Measurements from ENCODE around the gene KRTAP16-1.

Gene KRTAP16-1

DNA sequence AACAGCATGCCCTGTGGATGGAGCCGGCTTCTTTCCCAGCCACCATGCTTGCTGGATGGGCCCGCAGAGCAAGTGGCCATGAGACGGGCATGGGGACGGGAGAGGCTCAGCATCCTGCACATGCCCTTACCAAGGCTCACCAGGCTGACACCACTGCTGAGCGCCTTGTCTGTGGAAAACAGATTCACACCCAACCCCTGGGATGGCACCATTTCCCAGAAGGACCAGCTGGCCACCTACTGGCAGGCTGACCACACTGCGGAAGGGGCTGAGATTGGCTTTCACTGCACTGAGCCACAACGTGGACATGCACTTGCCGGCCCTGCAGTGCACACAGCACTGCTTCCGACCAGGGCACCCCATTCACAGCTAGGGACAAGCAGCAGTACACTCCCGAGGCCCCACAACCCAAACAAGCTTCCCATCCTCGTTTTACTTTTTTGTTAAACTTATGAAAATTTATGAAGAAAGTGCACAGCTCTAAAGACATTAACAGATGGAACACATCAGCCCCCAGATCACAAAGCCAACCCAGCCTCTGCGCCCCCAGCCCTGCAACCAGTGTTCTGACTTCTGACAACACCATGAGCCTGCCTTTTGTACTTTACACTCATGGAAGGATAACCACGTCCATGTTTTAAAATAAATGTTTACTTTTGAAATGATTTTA, 20.3 kb upstream of the KRTAP16-1 start:
- H3K9me3 ChIP-seq (ENCODE audit: control insufficient read depth, insufficient read depth, low read length) = no peaks in the 10 kb centered on the region
- peak; percentile 22 for DNase-seq (ENCODE audit: low read depth, low spot score)
- H3K4me3 ChIP-seq (ENCODE audit: low read length) = no peak overlapping the region
- H3K27me3 ChIP-seq (ENCODE audit: control insufficient read depth, insufficient read depth, low read length) = no peaks in the 10 kb centered on the region
- no peak overlapping the region for H3K27ac ChIP-seq (ENCODE audit: low read length)
- H3K4me1 ChIP-seq (ENCODE audit: control insufficient read depth, insufficient read depth, low read length) = no peaks in the 10 kb centered on the region
- WGBS (ENCODE audit: insufficient coverage, insufficient read length) = no CpG with 5 or more reads among the region's 13 CpGs
- no peaks in the 10 kb centered on the region for H3K36me3 ChIP-seq (ENCODE audit: control insufficient read depth, insufficient read depth, low read length)

DNA sequence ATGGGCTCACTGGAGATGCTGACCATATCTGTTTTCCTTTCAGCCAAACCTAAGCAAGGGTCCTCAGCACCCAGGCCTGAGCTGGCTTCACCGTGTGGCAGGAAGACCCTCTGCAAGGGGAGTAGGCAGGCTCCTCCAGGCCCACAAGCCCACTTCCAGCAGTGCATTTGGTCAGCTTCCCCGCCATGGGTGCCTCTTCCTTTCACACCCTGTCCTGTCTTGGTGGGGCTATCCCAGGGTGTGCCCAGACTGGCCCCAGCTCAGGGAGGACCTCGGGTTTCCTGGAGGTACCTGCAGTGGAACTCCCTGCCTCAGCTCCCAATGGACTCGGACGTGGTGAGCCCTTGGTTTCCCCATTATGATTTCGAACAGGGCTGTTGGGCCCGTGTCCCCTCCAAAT, 19.1 kb upstream of the KRTAP16-1 start:
- Histone ChIP-seq H3K36me3 (ENCODE audit: control insufficient read depth, insufficient read depth, low read length) (no peaks in the 10 kb centered on the region), H3K27ac (ENCODE audit: low read length) (no peak overlapping the region), H3K9me3 (ENCODE audit: control insufficient read depth, insufficient read depth, low read length) (no peaks in the 10 kb centered on the region), H3K4me1 (ENCODE audit: control insufficient read depth, insufficient read depth, low read length) (no peaks in the 10 kb centered on the region), H3K4me3 (ENCODE audit: low read length) (no peak overlapping the region; the same call in 1 of the 2 replicates), H3K27me3 (ENCODE audit: control insufficient read depth, insufficient read depth, low read length) (no peaks in the 10 kb centered on the region)
- WGBS (ENCODE audit: insufficient coverage, insufficient read length) = no CpG with 5 or more reads among the region's 7 CpGs
- DNase-seq (ENCODE audit: low read depth, low spot score) = no peak

DNA sequence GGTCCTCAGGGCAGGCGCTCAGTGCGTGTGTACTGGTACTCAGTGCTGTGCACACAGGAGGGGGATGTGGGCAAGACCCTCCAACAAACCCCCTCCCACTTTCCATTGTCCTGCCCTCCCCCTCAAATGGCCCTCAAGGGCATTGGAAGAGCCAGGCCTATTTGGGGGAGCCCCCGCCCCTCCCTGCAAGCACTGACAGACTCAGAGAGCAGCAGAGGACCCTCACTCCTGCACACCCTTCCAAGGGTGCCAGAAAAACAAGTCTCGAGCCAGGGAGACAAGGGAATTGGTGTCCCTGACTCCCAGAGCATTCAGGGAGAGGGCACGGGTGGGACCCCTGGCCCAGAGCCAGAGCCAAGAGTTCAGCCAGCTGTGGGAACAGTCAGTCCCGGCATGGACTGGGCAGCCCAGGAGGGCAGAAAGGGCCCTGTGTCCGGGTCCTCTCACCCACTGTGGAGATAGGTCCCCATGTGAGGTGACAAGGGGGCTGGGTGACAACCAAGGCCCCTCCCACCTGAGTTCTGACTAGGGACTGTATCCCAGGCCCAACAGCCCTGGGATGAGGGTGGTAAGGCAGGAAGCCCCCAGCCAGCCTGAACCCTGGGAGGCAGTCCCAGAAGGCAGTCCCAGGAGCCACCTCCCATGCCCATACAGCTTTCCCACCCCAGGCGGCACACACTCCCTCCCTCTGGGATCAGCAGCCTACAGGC, 18.5 kb upstream of the KRTAP16-1 start:
- no peak for DNase-seq (ENCODE audit: low read depth, low spot score)
- no peak overlapping the region for H3K27ac ChIP-seq (ENCODE audit: low read length)

DNA sequence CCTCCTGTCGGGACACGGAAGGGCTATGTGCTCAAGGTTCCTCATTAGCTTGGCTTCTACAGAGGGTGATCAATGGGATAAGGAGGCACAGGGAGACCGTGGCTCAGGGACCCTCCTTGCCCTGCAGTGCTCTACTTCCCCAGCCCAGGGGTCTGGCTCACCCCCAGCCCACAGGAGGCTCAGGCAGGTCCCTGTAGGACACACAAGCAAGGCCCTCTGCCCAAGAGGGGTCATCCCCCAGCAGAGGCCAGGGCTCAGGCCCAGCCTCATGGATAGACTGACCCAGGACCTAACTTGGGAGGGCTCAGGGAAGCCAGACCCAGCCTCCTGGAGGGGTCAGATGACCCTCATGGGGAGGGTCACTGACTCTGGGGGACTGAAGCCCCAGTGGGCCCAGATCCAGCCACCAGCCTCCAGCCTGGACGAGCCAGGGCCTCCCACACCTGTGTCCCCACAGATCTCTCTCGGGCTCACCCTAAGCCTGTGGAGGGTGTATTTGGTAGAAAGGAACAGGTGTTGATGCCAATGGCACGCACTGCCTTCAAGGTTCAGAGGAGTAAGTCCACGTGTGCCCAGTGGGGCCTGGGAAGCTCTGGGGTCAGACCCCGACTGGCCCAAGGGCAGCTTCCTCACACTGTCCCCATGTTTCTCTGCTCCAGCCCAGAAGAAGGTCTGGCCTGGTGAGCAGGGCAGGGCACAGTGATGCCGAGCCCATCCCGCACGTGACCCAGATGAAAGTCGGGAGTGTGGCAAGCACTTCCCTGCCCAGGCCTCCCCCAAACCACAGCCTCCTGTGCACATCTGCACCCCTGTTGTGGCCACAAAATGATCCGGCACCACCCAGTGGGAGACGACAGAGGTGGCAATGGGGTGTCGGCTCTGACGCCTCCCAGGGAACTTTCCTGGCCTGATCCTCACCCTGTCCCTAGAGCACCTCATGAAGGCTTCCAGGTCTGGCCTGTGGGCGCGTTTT, 17.4 kb upstream of the KRTAP16-1 start:
- no peaks in the 10 kb centered on the region for H3K9me3 ChIP-seq (ENCODE audit: control insufficient read depth, insufficient read depth, low read length)
- H3K4me1 ChIP-seq (ENCODE audit: control insufficient read depth, insufficient read depth, low read length) = no peaks in the 10 kb centered on the region
- H3K4me3 ChIP-seq (ENCODE audit: low read length) = no peak overlapping the region
- WGBS (ENCODE audit: insufficient coverage, insufficient read length) = no CpG with 5 or more reads among the region's 18 CpGs
- H3K36me3 ChIP-seq (ENCODE audit: control insufficient read depth, insufficient read depth, low read length) = no peaks in the 10 kb centered on the region
- H3K27ac ChIP-seq (ENCODE audit: low read length) = no peak overlapping the region
- H3K27me3 ChIP-seq (ENCODE audit: control insufficient read depth, insufficient read depth, low read length) = no peaks in the 10 kb centered on the region
- no peak for DNase-seq (ENCODE audit: low read depth, low spot score)

More for the DNA sequence above, 18.5 kb upstream of the KRTAP16-1 start:
- WGBS (ENCODE audit: insufficient coverage, insufficient read length) = no CpG with 5 or more reads among the region's 8 CpGs
- no peaks in the 10 kb centered on the region for H3K9me3 ChIP-seq (ENCODE audit: control insufficient read depth, insufficient read depth, low read length)
- H3K4me1 ChIP-seq (ENCODE audit: control insufficient read depth, insufficient read depth, low read length) = no peaks in the 10 kb centered on the region
- H3K4me3 ChIP-seq (ENCODE audit: low read length) = no peak overlapping the region; the same call in 1 of the 2 replicates
- no peaks in the 10 kb centered on the region for H3K36me3 ChIP-seq (ENCODE audit: control insufficient read depth, insufficient read depth, low read length)
- H3K27me3 ChIP-seq (ENCODE audit: control insufficient read depth, insufficient read depth, low read length) = no peaks in the 10 kb centered on the region

DNA sequence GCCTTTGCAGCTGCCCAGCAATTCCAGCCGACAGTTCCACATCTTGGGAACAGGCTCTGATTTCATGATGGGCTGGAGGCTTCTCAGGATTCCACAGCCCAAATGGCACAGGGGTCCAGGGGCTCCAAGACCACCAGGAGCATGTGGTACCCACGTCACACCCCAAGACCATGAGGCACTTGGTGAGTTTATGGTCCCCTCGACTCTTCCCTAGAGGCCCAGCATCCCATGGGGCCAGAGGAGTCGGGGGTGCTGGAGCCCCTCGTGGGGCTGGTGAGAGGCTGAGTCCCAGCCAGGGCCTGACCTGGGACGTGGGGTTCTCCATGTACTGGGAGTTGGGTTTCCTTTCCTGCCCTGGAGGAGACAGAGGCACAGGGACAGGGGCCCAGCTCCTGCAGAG, 16.5 kb upstream of the KRTAP16-1 start:
- H3K9me3 ChIP-seq (ENCODE audit: control insufficient read depth, insufficient read depth, low read length) = no peaks in the 10 kb centered on the region
- no peak overlapping the region for H3K4me3 ChIP-seq (ENCODE audit: low read length)
- WGBS (ENCODE audit: insufficient coverage, insufficient read length) = no CpG with 5 or more reads among the region's 6 CpGs
- H3K4me1 ChIP-seq (ENCODE audit: control insufficient read depth, insufficient read depth, low read length) = no peaks in the 10 kb centered on the region
- DNase-seq (ENCODE audit: low read depth, low spot score) = no peak
- no peaks in the 10 kb centered on the region for H3K27me3 ChIP-seq (ENCODE audit: control insufficient read depth, insufficient read depth, low read length)
- no peak overlapping the region for H3K27ac ChIP-seq (ENCODE audit: low read length)
- no peaks in the 10 kb centered on the region for H3K36me3 ChIP-seq (ENCODE audit: control insufficient read depth, insufficient read depth, low read length)

DNA sequence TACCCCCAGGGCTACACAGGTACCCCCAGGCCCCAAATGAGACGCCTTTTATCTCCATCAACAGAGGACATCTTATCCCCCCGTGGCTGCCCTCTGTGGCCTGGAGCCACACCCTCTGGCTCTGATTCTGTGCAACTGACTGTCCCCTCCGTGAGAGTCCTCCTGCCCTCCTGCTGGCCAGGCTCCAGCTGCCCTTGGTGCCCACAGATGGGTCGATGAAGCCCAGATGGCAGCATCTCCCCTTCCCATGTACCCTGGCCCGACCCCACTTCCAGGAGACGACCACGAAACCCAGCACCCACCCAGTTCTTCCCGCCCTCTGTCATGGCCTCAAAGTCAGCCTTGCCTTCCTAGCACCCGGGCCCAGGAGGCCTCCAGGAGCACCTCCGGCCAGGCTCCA, 16.0 kb upstream of the KRTAP16-1 start:
- H3K36me3 ChIP-seq (ENCODE audit: control insufficient read depth, insufficient read depth, low read length) = no peaks in the 10 kb centered on the region
- no peak overlapping the region for H3K4me3 ChIP-seq (ENCODE audit: low read length)
- H3K9me3 ChIP-seq (ENCODE audit: control insufficient read depth, insufficient read depth, low read length) = no peaks in the 10 kb centered on the region
- no peak for DNase-seq (ENCODE audit: low read depth, low spot score)
- no peaks in the 10 kb centered on the region for H3K4me1 ChIP-seq (ENCODE audit: control insufficient read depth, insufficient read depth, low read length)
- H3K27me3 ChIP-seq (ENCODE audit: control insufficient read depth, insufficient read depth, low read length) = no peaks in the 10 kb centered on the region
- H3K27ac ChIP-seq (ENCODE audit: low read length) = no peak overlapping the region
- WGBS (ENCODE audit: insufficient coverage, insufficient read length) = no CpG with 5 or more reads among the region's 10 CpGs

DNA sequence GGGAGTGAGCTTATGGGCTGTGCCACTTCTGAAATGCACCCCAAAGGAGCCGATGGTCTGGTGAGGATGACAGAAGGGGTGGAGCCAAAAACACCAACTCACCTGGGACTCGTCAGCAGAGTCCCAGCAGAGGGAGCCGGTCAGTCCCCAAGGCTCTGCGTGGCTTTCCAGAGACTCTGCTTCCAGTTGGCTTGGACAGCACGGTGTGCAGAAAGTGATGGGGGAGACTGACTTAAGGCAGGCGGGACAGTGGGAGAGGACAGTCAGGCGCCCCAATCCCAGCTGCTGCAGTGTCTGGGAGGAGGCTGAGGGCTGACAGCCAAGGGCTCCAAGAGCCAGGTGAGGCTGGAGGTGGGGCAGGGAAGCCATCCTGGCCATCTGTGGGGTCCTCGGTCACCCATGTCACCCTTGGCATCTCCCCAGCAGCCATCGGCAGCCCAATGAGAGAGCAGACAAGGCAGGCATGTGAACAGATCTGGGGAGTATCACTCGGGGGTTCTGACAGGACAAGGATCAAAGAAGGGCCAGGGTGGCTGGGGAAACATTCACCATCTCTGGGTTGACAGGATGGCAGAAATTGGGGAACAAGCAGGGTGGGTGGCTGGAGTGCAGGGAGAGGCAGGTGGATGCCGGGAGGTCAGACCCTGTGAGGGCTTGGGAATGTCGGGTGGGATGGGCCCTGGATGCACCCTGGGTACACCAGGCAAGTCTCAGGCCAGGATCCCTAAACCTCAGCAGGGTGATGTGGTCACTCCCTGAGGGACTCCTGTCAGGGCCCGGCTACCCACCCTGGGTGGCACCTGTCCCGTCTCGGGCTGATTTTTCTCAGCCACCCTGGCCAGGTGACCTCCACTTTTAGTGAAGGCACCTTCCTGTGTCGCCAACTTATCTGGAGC, 15.3 kb upstream of the KRTAP16-1 start:
- Histone ChIP-seq H3K9me3 (ENCODE audit: control insufficient read depth, insufficient read depth, low read length) (no peaks in the 10 kb centered on the region), H3K4me1 (ENCODE audit: control insufficient read depth, insufficient read depth, low read length) (no peaks in the 10 kb centered on the region), H3K4me3 (ENCODE audit: low read length) (no peak overlapping the region), H3K36me3 (ENCODE audit: control insufficient read depth, insufficient read depth, low read length) (no peaks in the 10 kb centered on the region), H3K27me3 (ENCODE audit: control insufficient read depth, insufficient read depth, low read length) (no peaks in the 10 kb centered on the region), H3K27ac (ENCODE audit: low read length) (no peak overlapping the region)
- DNase-seq (ENCODE audit: low read depth, low spot score) = peak; percentile 39
- WGBS (ENCODE audit: insufficient coverage, insufficient read length) = no CpG with 5 or more reads among the region's 16 CpGs

DNA sequence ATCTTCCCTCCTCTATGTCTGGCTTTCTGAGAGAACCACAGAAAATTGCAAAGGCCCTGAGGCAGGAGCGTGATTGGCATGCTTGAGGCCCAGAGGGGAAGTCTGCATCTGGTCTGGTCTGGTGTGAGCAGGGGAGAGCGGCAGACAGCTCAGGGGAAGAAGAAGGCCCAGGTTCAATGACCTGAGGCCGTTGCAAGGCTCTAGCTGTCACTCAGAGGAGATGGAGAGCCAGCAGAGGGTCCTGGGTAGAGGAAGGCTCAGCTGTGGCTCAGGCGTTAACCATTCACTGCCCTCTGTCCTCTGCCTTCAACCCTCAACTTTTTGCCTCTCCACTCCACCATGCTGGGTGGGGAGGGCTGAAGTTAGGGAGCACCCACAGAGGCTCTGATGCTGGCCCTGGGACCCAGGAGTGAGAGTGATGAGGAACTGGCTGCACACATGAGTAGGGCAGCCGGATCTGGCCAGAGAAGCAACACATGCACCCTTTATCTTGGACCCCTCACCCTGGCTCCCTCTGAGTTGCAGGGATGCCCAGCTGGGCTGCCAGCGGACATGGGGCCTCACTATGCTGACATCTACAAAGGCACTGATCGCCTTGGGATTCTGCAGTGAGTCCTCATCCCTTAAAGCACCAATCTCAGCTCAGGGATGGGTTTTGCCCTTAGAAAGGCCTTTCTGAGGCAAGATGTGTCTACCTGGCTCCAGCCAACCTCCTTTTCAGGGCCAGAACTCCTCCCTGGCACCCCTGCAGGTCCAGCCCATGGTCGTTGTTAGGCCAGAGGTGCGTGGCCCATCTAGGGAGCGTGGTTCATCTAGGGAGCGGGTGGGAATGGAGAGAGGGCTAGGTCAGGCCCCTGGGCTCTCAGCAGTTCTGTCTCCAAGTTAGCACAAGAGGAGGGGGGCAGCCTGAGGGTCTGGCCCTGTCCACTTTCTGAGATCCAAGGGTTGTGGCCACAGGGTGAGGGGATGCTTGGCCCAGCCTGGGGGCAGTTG, 14.1 kb upstream of the KRTAP16-1 start:
- WGBS (ENCODE audit: insufficient coverage, insufficient read length) = no CpG with 5 or more reads among the region's 11 CpGs
- Histone ChIP-seq H3K36me3 (ENCODE audit: control insufficient read depth, insufficient read depth, low read length) (no peaks in the 10 kb centered on the region), H3K4me1 (ENCODE audit: control insufficient read depth, insufficient read depth, low read length) (no peaks in the 10 kb centered on the region), H3K27me3 (ENCODE audit: control insufficient read depth, insufficient read depth, low read length) (no peaks in the 10 kb centered on the region), H3K9me3 (ENCODE audit: control insufficient read depth, insufficient read depth, low read length) (no peaks in the 10 kb centered on the region), H3K4me3 (ENCODE audit: low read length) (no peak overlapping the region), H3K27ac (ENCODE audit: low read length) (no peak overlapping the region)
- DNase-seq (ENCODE audit: low read depth, low spot score) = no peak
